SKM-1 treated with dmso at 0.1 percent for 144 hours (cell line): ENCODE results near the gene PIGL.
A peak's percentile ranks its signal among the peaks of the same experiment; 100 is the strongest.

Source experiments
- DNase-seq: peaks from one replicate; lab custom pipeline; 2025; ENCODE audit not compliant: unreplicated experiment; lab: John Stamatoyannopoulos, UW

Gene PIGL

DNA sequence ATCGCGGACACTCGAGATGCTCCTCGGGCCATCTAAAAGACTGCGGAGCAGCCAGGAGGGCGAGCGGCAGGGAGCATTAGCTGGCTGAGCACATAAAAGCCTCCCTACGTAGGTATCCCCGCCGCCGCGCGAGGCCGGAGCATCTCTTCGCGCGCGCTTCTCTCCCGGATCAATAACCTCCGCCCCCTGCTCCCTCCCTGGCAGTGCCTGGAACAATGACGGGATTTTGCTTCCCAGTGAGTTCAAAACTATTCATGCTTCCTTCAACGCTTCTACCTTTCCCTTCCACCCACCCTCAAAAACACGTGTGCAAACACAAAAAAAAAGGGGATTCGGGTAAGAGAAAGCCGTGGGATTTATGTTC lies 135.3 kb downstream of the PIGL start:
- peak; percentile 41 for DNase-seq

DNA sequence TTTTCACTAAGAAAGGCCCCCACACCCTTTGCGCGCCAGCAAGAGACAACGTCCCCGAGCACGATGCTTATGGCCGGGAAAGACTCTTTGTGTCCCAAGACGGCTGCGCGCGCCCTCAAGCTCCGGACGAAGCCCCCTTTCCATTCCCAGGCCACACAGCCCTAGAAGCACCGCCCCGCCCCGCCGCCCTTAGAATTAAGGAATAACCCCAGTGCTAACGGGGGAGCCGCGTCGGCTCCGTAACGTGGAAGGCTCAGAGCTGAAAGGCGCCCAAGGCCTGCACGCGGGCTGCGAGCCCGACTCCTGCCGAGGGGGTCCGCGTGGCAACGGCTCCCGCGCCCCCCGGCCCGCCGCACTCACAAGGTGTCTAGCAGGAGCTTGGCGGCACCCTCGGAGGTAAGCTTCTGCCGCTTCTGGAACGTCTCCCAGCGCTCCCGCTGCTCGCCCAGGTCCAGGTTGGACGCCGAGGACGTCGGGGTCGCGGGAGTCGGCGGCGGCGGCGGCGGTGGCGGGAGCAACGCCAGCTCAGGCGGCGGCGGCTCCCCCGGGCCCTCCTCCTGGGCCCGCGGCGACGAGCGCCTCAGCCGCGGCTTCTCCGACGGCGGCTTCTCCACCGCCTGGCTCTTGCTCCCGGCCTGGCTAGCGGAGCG lies 135.8 kb downstream of the PIGL start:
- DNase-seq = no peak

DNA sequence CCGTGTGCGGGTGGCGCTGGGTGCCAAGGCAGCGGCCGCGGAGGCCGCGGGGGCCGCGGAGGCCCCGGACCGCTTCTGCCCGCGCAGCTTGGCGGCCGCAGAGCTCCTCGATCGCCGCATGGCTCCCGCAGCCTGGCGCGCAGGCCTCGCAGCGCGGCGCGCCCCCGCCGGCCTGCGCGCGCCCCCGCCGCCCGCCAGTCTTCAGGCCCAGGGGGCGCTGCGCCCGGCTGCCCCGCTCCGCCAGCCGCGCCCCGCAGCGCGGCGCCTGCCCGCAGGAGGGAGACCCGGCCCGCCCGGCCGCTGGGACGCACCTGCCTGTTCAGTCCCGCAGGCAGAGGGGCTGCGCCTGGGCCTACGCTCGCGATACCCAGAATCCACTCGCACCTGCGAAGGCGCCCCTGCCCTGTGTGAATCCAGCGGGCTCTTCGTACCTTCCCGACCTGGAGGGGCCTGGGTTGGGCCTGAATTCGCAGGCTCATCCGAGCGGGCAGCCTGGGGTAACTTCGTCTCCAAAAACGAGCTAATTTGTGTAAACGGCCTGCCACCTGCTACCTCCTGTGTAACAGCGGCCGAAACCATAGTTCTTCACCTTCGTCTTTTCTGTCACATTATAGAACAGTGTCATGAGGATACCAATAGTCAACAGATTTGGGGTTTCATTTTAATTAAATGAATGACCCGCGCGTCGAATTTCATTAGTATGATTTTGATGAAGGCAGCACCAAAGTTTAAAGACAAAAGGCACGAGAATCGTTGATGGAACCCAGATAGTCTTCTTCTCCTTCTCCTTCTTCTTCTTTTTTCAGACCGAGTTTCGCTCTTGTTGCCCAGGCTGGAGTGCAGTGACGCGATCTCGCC lies 136.5 kb downstream of the PIGL start, which contains the start of gene CENPV:
Gene CENPV (minus strand): TSS at position 153 of the 858 bp plus-strand sequence. CDS start 33 bp downstream, at position 120.
- DNase-seq = peak; percentile 44

DNA sequence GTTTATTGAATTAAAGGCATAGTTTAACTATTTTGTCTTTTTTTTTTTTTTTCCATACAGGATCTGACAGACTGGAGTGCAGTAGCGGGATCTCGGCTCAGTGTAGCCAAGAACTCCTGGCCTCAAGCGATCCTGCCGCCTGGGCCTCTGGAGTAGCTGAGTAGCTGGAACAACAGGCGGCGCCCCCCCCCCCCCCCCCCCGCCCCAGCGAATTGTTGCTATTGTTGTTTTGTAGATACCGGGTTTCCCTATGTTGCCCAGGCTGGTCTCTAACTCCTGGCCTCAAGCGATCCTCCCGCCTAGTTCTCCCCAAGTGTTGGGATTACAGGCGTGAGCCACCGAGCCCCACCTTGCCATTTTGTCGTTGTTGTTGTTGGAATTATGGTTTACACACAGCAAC lies 137.6 kb downstream of the PIGL start:
- no peak for DNase-seq

DNA sequence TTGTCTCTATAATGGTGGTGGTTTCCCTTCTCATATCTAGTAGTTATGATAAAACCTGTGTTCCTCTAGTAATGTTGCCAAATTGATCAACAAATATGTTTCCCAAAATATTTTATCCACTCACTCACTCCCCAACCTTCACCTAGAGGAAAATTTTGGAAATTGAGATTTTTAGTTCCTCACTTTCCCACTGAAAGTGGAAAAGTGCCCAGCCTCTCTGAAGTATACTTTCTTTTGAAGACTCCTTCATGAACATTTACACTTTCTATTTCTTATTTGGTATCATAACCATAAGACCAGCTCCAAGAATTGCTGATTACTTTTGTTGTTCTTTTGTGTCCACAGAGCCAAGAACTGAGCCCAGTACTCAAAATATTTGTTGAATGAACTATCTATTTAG lies 141.4 kb downstream of the PIGL start:
- DNase-seq = no peak

DNA sequence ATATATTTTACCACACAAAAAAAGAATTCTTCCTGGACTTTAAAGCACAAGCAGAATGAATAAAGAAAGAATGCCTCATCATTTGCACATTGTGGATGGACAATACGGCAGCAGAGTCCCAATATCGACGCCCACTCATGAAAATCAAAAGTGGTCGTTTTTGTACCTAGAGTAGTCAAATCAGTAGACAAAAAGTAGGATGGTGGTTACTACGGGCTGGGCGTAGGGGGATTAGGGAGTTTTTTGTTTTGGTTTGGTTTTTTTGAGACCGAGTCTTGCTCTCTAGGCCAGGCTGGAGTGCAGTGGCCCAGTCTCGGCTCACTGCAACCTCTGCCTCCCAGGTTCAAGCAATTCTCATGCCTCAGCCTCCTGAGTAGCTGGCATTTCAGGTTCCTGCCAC lies 144.9 kb downstream of the PIGL start:
- DNase-seq = no peak

DNA sequence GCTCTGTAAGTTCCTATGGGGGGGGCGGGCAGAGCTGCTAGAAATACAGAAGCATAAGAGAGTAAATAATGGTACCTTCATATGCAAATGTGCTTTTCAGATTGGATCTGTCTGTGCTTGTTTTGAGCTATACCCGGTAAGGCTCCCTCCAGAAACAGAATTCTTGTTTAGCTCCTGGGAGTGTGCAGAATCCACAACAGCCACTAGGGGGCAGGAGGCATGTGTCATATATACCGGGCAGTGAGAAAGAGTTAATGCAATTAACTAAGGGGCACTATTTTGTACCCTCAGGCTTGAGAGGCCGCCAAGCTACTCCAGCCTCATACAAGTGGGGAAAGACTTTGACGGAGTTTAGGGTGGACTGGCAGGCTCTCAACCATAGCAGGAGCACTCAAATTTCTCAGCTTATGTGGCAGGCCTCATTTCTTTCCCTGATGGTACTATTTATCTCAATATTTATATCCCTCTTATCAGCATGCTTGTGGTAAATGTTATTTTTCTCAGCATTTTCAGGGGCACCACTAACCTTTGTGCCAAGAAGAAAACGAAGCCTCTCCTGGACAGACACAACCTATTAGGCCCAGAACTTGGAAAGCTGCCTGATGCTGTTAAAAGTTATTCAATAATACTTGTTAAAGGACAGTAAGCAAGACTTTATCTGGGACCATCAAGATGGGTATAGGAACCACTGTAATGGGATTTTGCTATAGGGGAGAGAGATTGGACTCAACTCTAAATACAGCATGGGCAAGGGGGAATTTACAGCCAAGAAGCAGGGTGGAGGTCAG lies 146.9 kb downstream of the PIGL start:
- DNase-seq = peak; percentile 62

DNA sequence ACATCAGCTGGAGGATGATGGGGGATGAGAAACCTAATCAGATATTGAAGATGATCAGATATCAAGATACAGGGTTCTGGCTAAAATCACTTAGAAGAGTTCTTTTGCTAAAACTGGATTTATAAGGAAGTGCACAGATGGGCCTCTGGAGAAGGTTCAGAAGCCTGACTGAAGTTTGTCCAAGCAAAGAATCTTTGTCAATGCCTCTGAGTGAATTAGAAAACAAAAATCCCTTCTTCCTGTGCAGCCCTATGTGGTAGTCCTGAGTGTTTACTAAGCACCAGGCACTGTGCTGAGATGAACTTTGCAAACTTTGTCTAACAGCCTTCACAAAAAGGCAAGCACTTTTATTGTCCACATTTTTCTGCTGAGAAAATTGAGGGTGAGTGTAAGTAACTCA lies 147.6 kb downstream of the PIGL start:
- DNase-seq = no peak

DNA sequence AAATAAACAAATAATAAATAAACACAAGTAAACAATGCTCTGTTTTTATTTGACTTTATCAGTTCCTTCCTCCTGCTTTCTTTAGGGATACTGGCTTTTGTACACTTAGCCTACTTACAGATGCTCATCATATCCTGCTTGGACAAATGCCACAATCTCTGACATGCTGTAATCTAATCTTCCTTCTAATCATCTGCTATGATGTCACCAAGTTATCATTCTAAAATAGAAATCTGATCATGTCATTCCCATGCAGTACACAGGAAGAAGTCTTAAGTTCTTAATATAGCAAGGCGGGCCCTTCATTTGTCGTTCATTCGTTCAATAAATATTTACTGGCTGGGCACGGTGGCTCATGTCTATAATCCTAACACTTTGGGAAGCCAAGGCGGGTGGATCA lies 154.7 kb downstream of the PIGL start:
- DNase-seq = no peak

DNA sequence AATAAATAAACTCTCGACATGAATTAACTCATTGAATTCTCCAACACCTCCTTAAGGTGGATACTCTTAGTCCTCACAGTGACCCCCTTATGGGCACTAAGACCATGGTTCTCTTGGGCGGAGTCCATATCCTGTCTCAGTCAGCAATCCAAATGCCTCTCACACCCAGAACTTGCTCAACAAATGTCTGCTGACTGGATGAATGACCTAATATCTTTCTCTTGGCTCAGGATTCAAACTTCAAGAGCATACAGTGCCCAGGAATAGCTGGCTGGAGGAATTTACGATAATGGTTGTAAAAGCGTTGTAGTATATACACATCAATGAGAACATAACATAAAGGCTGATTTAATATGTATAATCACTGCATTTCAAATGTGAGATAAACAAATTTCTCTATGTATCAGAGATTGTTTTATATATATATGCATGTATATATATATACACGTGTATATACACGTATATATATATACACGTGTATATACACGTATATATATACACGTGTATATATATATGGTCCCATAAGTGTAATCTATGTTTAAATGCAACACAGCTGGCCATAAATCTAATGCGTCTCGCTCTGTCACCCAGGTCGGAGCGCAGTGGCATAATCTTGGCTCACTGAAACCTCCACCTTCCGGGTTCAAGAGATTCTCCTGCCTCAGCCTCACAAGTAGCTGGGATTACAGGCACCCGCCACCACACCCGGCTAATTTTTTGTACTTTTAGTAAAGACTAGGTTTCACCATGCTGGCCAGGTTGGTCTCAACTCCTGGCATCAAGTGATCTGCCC lies 157.3 kb downstream of the PIGL start:
- DNase-seq = no peak
